LNCaP clone FGC (cell line): ENCODE measurements around the gene GET3.

Source experiments
- DNase-seq: peaks from one replicate; pipeline ENCODE4 v3.0.0-alpha.2; 2011; ENCODE audit warnings: low read depth
- H3K4me3 ChIP-seq: 2 replicates; pipeline ENCODE4 v1.5.1; 2011; ENCODE audit warnings: mild to moderate bottlenecking, low read depth, low read length, control low read depth
- TF ChIP-seq, protein P1 (sequence below): IDR thresholded peaks from 2 replicates; pipeline ENCODE4 v1.5.1; 2012; ENCODE audit warnings: mild to moderate bottlenecking; ENCODE audit not compliant: control insufficient read depth, insufficient read depth; ENCODE audit errors: extremely low read depth

Gene GET3

DNA sequence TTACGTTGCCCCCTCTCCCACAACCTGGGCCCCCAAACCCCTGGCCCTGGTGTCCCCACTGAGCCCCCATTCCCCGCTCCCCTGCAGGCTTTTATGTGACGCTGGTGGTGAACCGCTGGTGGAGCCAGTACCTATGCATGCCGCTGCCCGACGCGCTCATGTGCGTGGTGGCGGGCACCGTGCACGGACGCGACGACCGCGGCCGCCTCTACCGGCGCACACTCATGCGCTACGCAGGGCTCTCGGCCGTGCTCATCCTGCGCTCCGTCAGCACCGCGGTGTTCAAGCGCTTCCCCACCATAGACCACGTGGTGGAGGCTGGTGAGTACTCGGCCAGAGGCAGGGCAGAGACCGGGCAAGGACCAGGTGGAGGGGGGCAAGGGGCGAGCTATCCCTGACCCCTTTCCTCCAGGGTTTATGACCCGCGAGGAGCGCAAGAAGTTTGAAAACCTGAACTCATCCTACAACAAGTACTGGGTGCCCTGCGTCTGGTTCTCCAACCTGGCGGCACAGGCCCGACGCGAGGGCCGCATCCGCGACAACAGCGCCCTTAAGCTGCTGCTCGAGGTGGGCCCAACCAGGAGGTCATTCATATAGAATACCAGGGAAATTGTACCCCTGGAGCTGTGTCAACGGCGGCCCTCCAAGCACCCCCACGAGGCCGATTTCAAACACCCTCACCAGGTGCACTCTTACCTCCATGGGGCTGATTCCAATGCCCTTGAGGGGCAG is 17.3 kb downstream of the GET3 start:
- no peak overlapping the region for H3K4me3 ChIP-seq
- TF ChIP-seq, protein P1, sequence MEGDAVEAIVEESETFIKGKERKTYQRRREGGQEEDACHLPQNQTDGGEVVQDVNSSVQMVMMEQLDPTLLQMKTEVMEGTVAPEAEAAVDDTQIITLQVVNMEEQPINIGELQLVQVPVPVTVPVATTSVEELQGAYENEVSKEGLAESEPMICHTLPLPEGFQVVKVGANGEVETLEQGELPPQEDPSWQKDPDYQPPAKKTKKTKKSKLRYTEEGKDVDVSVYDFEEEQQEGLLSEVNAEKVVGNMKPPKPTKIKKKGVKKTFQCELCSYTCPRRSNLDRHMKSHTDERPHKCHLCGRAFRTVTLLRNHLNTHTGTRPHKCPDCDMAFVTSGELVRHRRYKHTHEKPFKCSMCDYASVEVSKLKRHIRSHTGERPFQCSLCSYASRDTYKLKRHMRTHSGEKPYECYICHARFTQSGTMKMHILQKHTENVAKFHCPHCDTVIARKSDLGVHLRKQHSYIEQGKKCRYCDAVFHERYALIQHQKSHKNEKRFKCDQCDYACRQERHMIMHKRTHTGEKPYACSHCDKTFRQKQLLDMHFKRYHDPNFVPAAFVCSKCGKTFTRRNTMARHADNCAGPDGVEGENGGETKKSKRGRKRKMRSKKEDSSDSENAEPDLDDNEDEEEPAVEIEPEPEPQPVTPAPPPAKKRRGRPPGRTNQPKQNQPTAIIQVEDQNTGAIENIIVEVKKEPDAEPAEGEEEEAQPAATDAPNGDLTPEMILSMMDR: no peak
- DNase-seq: no peak

DNA sequence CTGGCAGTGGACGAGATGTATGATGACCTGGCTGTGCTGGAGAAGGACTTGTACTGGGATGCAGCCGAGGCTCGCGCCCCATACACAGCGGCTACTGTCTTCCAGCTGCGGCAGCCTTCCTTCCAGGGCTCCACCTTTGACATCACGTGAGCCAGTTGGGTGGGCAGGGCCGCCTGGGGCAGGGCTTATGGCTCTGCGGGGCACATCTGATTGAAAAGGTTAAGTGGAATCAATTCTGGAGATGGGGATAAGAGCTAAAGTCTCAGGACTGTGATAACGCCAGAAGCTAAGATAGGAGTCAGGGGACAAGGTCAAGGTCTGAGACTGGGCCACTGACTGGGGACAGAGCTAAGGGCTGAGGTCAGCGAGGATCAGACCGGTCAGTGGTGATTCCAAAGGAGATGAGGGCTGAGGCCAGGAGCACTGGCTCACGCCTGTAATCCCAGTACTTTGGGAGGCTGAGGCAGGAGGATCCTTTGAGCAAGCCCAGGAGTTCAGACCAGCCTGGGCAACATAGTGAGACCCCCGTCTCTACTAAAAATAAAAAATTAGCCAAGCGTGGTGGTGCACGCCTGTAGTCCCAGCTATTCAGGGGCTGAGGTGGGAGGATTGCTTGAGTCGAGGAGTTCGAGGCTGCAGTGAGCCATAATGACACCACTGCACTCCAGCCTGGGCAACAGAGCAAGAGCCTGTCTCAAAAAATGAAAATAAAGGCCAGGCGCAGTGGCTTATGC is 19.0 kb downstream of the GET3 start:
- no peak for DNase-seq
- no peak overlapping the region for H3K4me3 ChIP-seq
- TF ChIP-seq, protein P1: no peak

DNA sequence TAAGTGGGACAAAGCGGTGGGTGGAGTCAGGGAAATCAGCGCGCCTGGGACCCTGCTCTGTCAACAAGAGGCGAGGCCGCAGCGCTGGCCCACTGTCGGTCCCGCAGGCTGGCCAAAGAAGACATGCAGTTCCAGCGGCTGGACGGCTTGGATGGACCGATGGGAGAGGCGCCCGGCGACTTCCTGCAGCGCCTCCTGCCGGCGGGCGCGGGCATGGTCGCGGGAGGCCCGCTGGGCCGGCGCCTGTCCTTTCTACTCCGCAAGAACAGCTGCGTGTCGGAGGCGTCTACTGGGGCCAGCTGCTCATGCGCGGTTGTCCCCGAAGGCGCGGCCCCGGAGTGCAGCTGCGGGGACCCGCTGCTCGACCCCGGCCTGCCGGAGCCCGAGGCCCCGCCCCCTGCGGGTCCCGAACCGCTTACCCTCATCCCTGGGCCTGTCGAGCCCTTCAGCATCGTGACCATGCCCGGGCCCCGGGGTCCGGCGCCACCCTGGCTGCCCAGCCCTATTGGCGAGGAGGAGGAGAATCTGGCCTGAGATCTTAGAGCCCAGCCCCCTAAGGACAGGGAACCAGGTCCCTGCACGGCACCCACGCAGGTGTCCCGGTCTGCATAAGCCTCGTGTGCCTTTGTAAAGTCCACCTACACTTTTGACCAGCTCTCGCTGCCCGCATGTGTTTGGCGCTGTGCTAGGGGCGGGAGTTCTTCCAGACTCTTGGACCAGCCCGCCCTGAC is 20.4 kb downstream of the GET3 start:
- 0 out of 2 replicates have a peak overlapping the region, but pooled peaks have one; percentile 18 for H3K4me3 ChIP-seq
- peak; percentile 23 for DNase-seq
- TF ChIP-seq, protein P1: peak; percentile 88

DNA sequence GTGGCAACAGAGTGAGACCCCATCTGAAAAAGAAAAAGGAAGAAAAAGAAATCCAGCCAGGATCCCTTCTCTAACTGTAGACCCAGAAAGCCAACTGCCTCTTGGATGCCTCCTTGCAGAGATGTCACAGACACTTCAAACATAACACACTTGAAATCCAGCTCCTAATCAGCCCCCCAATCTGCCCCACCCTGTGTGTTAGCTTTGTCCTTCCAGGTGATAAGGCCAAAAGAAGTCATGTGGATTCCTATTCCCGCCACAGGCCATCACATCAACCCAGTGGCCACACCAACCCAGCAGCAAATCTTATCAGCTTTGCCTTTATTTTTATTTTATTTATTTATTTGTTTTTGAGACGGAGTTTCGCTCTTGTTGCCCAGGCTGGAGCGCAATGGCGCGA is 22.4 kb downstream of the GET3 start:
- no peak overlapping the region for H3K4me3 ChIP-seq
- DNase-seq: no peak
- TF ChIP-seq, protein P1: no peak

DNA sequence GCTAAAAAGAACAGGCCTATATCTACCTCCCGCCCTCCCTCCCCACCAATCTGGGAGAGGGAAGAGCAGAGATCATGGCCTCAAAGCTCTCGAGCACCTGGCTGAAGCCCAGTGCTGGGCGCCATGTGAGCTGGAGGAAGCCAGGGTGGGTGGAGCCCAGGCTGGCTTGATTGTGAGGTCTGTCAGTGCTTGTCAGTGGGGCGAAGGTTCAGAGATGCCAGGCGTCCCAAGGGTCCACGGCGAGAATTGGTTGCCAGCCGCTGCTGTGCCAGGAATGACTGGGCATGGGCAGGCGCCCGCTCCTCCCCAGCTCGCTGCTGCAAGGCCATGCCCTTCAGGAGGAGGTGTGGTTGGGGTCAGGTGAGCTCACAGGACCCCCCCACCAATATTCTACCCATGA is 25.8 kb downstream of the GET3 start:
- no peak for DNase-seq
- TF ChIP-seq, protein P1: no peak
- H3K4me3 ChIP-seq: no peak overlapping the region

DNA sequence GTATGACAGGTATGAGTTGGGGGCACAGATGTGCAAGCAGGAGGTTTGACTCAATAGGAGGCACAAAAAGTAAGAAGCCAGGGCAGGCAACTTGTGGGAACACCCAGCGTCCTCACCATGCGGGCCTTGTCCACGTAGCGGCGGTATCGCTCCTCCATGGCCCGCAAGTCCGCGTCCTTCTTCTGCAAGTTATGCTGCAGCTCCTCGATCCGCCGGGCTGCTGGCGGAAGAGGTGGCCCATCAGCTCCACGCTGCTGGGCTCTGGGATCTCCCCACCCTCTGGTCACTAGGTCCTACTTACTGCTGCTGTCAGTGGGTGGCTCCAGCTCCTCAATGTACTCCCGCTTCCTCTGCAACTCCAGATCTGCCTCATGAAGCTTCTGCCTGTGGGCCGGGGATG is 27.4 kb downstream of the GET3 start:
- no peak for DNase-seq
- no peak overlapping the region for H3K4me3 ChIP-seq
- TF ChIP-seq, protein P1: no peak
